SJSA1 (cell line): ENCODE results near the gene RAET1E. TPM values are rescaled to one million over a fixed set of nuclear protein-coding genes. Genes with fewer than 3 reads are reported as not detected.
"Not testable (repeated sequence)": the region's sequence is repeated elsewhere in the genome, so short reads cannot be mapped to it uniquely, and the experiment has no call there.

Experiments used
- DNase-seq, 2 experiments: peaks; one replicate each; pipeline ENCODE4 v3.0.0-alpha.2; 2015 to 2020; ENCODE audit warnings: low spot score in 2 of 2, low read depth in 1 of 2
- H3K27ac ChIP-seq: fragments of 250-450 bp; sonication (Bioruptor Pico); 2 replicates; pipeline ENCODE4 v1.5.1; 2020; ENCODE audit warnings: mild to moderate bottlenecking, moderate library complexity
- H3K27me3 ChIP-seq: fragments of 250-450 bp; sonication (Bioruptor Pico); replicated peaks from 2 replicates; pipeline ENCODE4 v1.5.1; 2020; ENCODE audit warnings: mild to moderate bottlenecking, moderate library complexity
- H3K36me3 ChIP-seq: fragments of 250-450 bp; sonication (Bioruptor Pico); 2 replicates; pipeline ENCODE4 v1.5.1; 2020; ENCODE audit warnings: mild to moderate bottlenecking
- H3K4me1 ChIP-seq: fragments of 250-450 bp; sonication (Bioruptor Pico); replicated peaks from 2 replicates; pipeline ENCODE4 v1.6.1; 2021; ENCODE audit warnings: mild to moderate bottlenecking
- H3K4me3 ChIP-seq: fragments of 250-450 bp; sonication (Bioruptor Pico); 2 replicates; pipeline ENCODE4 v1.5.1; 2020; ENCODE audit warnings: mild to moderate bottlenecking
- H3K9me3 ChIP-seq: fragments of 250-450 bp; sonication (Bioruptor Pico); replicated peaks from 2 replicates; pipeline ENCODE4 v1.5.1; 2020; ENCODE audit warnings: mild to moderate bottlenecking
- total RNA-seq: library from RNA; depleted of rRNA; stranded (reverse); fragments of >200 nt; shearing (Covaris generic); gene quantifications from 2 replicates; pipeline ENCODE4 v1.2.3, GENCODE V29; 2014; rRNA removed

RAET1E gene
- total RNA-seq, result 0.28 TPM in 1 of 2 replicates, not detected in the other

GRCh38 chr6:149897855-149898744 is at the start of gene RAET1E:
Gene RAET1E, minus strand, starts transcription at chr6:149898113. Its CDS starts 7,212 bp downstream, at chr6:149890901.
- Histone ChIP-seq H3K27me3 (no peaks in the 10 kb centered on the region), H3K36me3 (no peaks in the 10 kb centered on the region), H3K27ac (peak within 1 kb of the TSS; percentile 59), H3K4me3 (peak within 1 kb of the TSS; percentile 12; the same call in 1 of the 2 replicates), H3K4me1 (peaks cover 33% of the 10 kb centered on the region), H3K9me3 (no peaks in the 10 kb centered on the region)
- DNase-seq, result no peak

DNA sequence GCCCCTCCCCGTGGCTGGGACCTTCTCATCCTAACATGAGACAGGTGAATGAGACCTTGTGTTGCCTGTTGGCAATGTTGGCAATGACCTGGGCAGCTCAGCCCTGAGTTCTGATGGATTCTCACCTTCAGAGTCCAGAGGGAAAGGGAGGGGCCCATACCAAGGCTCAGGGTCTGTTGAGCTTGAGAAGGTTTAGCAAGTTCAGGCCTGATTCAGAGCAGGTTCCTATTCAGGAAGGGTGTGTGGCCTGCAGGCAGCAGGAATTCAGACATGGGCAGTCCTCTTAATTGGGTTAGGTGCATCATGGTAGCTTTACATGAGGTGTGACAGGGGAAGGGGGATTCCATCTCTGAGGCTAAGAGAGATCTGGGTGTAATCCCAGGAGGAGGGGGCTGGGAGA is 49.6 kb upstream of the RAET1E start:
- not testable (repeated sequence) for H3K4me1 ChIP-seq, H3K36me3 ChIP-seq, DNase-seq, H3K27me3 ChIP-seq, H3K4me3 ChIP-seq, H3K9me3 ChIP-seq, H3K27ac ChIP-seq

- not testable (repeated sequence) for DNase-seq, H3K27me3 ChIP-seq, H3K9me3 ChIP-seq, H3K27ac ChIP-seq, H3K36me3 ChIP-seq, H3K4me1 ChIP-seq, H3K4me3 ChIP-seq
These were observed 48.7 kb upstream of the RAET1E start for GRCh38 chr6:149946631-149947030.

DNA sequence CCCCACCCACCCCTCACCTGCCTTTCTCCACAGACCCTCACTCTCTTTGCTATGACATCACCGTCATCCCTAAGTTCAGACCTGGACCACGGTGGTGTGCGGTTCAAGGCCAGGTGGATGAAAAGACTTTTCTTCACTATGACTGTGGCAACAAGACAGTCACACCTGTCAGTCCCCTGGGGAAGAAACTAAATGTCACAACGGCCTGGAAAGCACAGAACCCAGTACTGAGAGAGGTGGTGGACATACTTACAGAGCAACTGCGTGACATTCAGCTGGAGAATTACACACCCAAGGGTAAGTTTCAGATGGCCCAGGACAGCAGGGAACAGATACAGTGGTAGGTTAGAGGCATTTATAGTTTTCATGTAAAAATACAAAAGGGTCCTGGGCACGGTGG is 47.4 kb upstream of the RAET1E start:
- not testable (repeated sequence) for H3K4me1 ChIP-seq, DNase-seq, H3K4me3 ChIP-seq, H3K27ac ChIP-seq, H3K27me3 ChIP-seq, H3K9me3 ChIP-seq, H3K36me3 ChIP-seq

- H3K4me3 ChIP-seq, DNase-seq, H3K9me3 ChIP-seq, H3K4me1 ChIP-seq, H3K27me3 ChIP-seq, H3K36me3 ChIP-seq, H3K27ac ChIP-seq: not testable (repeated sequence)
These were observed 45.4 kb upstream of the RAET1E start for GRCh38 chr6:149943321-149943720.

DNA sequence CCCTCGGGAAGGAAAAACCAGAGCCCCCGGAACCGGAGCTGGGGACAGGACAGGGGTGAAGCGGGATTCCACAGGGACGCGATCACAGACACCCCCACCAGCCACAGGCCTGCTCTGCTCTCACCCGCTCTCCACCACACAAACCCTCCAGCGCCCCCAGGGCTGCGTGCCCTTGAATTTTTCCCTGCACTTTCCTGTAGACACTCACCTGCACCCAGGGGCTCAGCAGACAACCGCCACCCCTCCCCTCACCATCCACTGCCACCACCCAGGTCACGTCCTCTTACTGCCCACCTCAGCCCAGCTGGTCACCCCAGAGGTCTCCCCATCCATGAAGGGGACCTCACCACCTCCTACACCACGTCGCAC is 44.5 kb upstream of the RAET1E start:
- Histone ChIP-seq H3K27ac (no peak overlapping the region), H3K4me3 (peak overlapping the region; percentile 54), H3K27me3 (peaks cover 12% of the 10 kb centered on the region), H3K36me3 (no peaks in the 10 kb centered on the region), H3K9me3 (no peaks in the 10 kb centered on the region), H3K4me1 (peaks cover 9% of the 10 kb centered on the region)
- no peak for DNase-seq

DNA sequence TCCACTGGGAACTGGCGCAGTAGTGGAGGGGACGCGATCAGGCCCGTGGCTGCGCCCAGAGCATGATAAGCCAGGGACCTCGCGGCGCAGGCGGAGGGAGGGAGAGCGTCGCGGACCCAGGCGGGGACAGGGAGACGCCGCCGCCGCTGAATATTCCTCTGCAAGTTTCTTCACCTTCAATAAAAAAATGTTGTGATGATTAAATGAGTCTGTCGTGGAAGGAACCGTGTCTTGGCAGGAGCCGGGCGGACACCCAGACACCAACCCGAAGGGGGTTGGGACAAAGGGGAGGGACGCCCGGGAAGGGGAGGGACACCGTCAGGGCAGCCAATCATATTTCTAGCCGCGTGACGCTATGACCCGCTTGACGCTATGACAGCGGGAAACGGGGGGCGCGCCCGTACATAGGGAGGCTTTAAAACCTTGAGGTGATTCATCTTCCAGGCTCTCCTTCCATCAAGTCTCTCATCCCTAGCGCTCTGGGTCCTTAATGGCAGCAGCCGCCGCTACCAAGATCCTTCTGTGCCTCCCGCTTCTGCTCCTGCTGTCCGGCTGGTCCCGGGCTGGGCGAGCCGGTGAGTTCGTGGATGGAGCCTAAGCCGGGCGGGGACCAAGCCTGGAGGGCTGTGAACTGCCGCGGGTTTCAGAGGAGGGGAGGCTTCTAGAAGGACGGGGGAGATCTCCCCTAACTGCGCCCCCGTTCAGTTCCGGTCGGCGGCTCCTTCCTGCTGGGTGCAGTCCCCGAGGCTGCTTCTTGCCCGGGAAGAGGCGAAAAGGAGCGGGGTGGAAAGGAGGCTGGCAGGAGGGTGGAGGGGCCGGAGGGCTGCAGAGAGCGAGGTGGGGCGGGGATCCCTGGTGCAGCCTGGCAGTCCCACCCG is 43.9 kb upstream of the RAET1E start, which contains the start of gene ULBP2:
ULBP2 (plus strand) TSS at position 432 of the 878 bp plus-strand sequence; CDS start at position 491, 59 bp downstream.
- peak; percentile 90 to 94 for DNase-seq
- Histone ChIP-seq H3K27me3 (peaks cover 16% of the 10 kb centered on the region), H3K4me3 (peak within 1 kb of the TSS; percentile 54), H3K36me3 (no peaks in the 10 kb centered on the region), H3K27ac (no peak within 1 kb of the TSS), H3K4me1 (peaks cover 9% of the 10 kb centered on the region), H3K9me3 (no peaks in the 10 kb centered on the region)

- no peak overlapping the region for H3K4me3 ChIP-seq
- peaks cover 9% of the 10 kb centered on the region for H3K4me1 ChIP-seq
- H3K27ac ChIP-seq, result no peak overlapping the region
- H3K9me3 ChIP-seq, result no peaks in the 10 kb centered on the region
- H3K36me3 ChIP-seq, result no peaks in the 10 kb centered on the region
- H3K27me3 ChIP-seq, result peaks cover 23% of the 10 kb centered on the region
- no peak for DNase-seq
These were observed 42.7 kb upstream of the RAET1E start for GRCh38 chr6:149940672-149940982.

GRCh38 chr6:149939909-149940671 is 42.2 kb upstream of the RAET1E start:
- no peak overlapping the region for H3K27ac ChIP-seq
- peaks cover 23% of the 10 kb centered on the region for H3K27me3 ChIP-seq
- no peak for DNase-seq
- H3K36me3 ChIP-seq, result no peaks in the 10 kb centered on the region
- peaks cover 9% of the 10 kb centered on the region for H3K4me1 ChIP-seq
- no peak overlapping the region for H3K4me3 ChIP-seq
- no peaks in the 10 kb centered on the region for H3K9me3 ChIP-seq

DNA sequence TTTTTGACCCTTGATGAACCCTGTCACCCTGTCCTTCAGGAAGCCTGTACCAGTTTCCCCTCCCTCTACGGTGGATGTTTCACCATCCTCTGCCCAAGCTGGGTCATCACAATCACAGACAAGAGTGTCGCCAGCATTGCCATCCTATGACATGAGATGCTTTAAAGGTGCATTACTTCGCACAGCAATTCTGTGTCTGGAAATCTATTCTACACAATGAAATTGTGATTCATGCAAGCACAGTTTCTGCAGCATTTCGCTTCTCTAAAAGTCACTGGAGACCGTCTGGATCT is 41.4 kb upstream of the RAET1E start:
- no peak overlapping the region for H3K4me3 ChIP-seq
- no peaks in the 10 kb centered on the region for H3K9me3 ChIP-seq
- H3K36me3 ChIP-seq, result no peaks in the 10 kb centered on the region

DNA sequence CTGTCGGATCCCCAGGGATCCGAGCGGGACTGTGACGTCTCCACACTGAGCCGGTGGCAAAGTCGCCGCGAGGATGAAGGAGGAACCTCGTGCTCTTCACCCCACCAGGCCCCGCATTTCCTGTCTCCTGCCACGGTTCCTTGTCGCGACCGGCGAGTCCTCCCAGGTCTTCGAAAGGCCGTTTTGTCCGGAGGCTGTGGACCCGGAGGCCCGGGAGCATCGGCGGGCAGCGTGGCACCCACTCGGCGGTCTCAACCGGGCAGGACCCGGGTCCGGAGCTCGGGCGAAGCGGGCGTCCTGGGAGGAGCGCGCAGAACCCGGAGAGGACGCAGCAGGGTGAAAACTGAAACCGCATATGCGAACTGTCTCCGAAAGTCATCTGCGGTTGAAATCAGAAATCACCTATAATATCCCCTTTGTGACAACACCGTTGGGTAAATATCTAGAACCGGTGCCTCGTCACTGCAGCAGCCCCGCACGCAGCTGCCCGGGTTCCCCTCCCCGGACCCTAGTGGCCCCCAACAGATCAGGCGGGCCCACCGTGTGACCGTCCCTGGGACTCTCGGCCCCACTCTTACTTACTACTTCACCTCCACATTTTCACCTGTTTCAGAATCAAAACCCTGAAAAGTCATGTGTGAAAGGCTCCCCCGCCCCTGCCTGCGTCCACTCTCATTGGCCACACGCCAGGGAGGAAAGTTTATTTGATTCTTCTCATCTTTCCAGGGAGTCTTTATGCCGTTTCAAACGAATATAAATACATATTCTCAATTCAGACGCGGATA is 40.9 kb upstream of the RAET1E start:
- DNase-seq, result peak in 1 of 2 experiments; percentile 37
- Histone ChIP-seq H3K27ac (no peak overlapping the region), H3K4me1 (peaks cover 9% of the 10 kb centered on the region), H3K36me3 (no peaks in the 10 kb centered on the region), H3K4me3 (peak overlapping the region; percentile 38), H3K27me3 (peaks cover 26% of the 10 kb centered on the region), H3K9me3 (no peaks in the 10 kb centered on the region)

More for the DNA sequence above, 41.4 kb upstream of the RAET1E start:
- H3K27me3 ChIP-seq, result peaks cover 26% of the 10 kb centered on the region
- H3K27ac ChIP-seq, result no peak overlapping the region
- peaks cover 9% of the 10 kb centered on the region for H3K4me1 ChIP-seq
- no peak for DNase-seq

- Histone ChIP-seq H3K27me3 (peaks cover 29% of the 10 kb centered on the region), H3K4me3 (peak overlapping the region; percentile 38)
- not testable (repeated sequence) for H3K27ac ChIP-seq, H3K36me3 ChIP-seq, H3K4me1 ChIP-seq, H3K9me3 ChIP-seq
- peak in 1 of 2 experiments; percentile 25 for DNase-seq
These were observed 40.2 kb upstream of the RAET1E start for GRCh38 chr6:149938013-149938570.

DNA sequence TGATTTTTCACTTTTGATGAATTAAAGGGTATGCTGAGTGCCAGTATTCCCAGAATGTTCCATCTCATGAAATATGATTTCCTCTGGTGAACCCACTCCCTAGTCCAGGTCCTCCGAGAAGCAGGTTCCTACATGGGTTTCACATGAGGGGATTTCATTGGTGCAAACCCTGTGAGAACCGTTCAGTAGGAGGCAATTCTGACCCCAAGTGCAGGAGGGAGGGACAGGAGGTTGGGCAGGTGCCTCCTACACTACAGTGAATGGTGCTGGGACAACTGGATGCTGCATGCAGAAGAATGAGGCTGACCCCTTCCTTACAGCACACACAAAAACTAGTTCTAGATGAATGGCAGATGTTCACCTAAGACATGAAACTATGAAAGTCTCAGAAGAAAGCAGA is 38.8 kb upstream of the RAET1E start:
- Histone ChIP-seq H3K9me3 (no peaks in the 10 kb centered on the region), H3K4me3 (no peak overlapping the region), H3K27me3 (peaks cover 37% of the 10 kb centered on the region), H3K27ac (no peak overlapping the region), H3K4me1 (peaks cover 9% of the 10 kb centered on the region), H3K36me3 (no peaks in the 10 kb centered on the region)
- DNase-seq, result no peak
